Measurements from ENCODE around the gene SNRPN.
"Not testable (repeated sequence)": the region's sequence is repeated elsewhere in the genome, so short reads cannot be mapped to it uniquely, and the experiment has no call there.

The SNRPN gene

GRCh38 chr15:24954783-24955530, at the start of gene SNRPN, which contains the start of gene SNURF:
Gene SNRPN (plus strand): TSS chr15:24954987. CDS start chr15:24974454, 19,467 bp downstream.
Gene SNURF (plus strand): TSS chr15:24954987. CDS start chr15:24955049, 62 bp downstream.
- peak; percentile 45 to 47 for DNase-seq

- no peak for DNase-seq
These were observed 38.3 kb upstream of the SNRPN start for GRCh38 chr15:24916305-24917009.

- DNase-seq = no peak
These were observed 37.4 kb upstream of the SNRPN start for GRCh38 chr15:24917431-24917830.

- DNase-seq = no peak
These were observed 35.3 kb upstream of the SNRPN start for GRCh38 chr15:24919446-24919845.

- DNase-seq = not testable (repeated sequence)
These were observed 32.0 kb upstream of the SNRPN start for GRCh38 chr15:24922781-24923180.

GRCh38 chr15:24924153-24924552, 30.6 kb upstream of the SNRPN start:
- no peak for DNase-seq

GRCh38 chr15:24924621-24925020, 30.2 kb upstream of the SNRPN start:
- DNase-seq = no peak

- not testable (repeated sequence) for DNase-seq
These were observed 22.7 kb upstream of the SNRPN start for GRCh38 chr15:24931874-24932732.

- no peak for DNase-seq
These were observed 21.1 kb upstream of the SNRPN start for GRCh38 chr15:24933716-24934115.

GRCh38 chr15:24938224-24938623, 16.6 kb upstream of the SNRPN start:
- DNase-seq = not testable (repeated sequence)

GRCh38 chr15:24940236-24940635, 14.6 kb upstream of the SNRPN start:
- DNase-seq = no peak

GRCh38 chr15:24943361-24943760, 11.4 kb upstream of the SNRPN start:
- no peak for DNase-seq

GRCh38 chr15:24944954-24945353, 9.8 kb upstream of the SNRPN start:
- DNase-seq = no peak

GRCh38 chr15:24945711-24946110, 9.1 kb upstream of the SNRPN start:
- DNase-seq = no peak

GRCh38 chr15:24948495-24948894, 6.3 kb upstream of the SNRPN start:
- DNase-seq = no peak

GRCh38 chr15:24955531-24955921, 739 bp downstream of the SNRPN start:
- DNase-seq = peak in 1 of 2 experiments; percentile 1

GRCh38 chr15:24956111-24956838, 1.5 kb downstream of the SNRPN start:
- peak; percentile 69 to 71 for DNase-seq

- DNase-seq = no peak
These were observed 2.9 kb downstream of the SNRPN start for GRCh38 chr15:24957691-24958090.

- no peak for DNase-seq
These were observed 7.2 kb downstream of the SNRPN start for GRCh38 chr15:24961967-24962366.

GRCh38 chr15:24962880-24963279, 8.1 kb downstream of the SNRPN start:
- DNase-seq = no peak

GRCh38 chr15:24966364-24967103, 11.7 kb downstream of the SNRPN start:
- no peak for DNase-seq

GRCh38 chr15:24971052-24971451, 16.3 kb downstream of the SNRPN start:
- no peak for DNase-seq
